Small intestine (tissue), 7 donors: ENCODE results near the gene CHRDL1. TPM values are rescaled to one million over a fixed set of nuclear protein-coding genes. Genes with fewer than 3 reads are reported as not detected.

Source experiments
- DNase-seq, 2 donors: peaks; one replicate each; pipeline versions ENCODE4 v3.0.0 to v3.0.0-alpha.2; 2013
- FAIRE-seq: peaks from 2 replicates; lab custom pipeline; 2012; peaks lifted over from hg19 to GRCh38; lab: Jason Lieb, UNC
- H3K27ac ChIP-seq, 3 donors: one replicate each; pipeline ENCODE4 v1.5.1; 2013; ENCODE audit warnings: low read length in 2 of 3, mild to moderate bottlenecking in 2 of 3, control low read depth in 1 of 3, inconsistent platforms in 1 of 3, low read depth in 1 of 3, moderate library complexity in 1 of 3
- H3K27me3 ChIP-seq, 3 donors: one replicate each; pipeline ENCODE4 v1.6.1; 2013; ENCODE audit warnings: low read length in 3 of 3, inconsistent platforms in 1 of 3; ENCODE audit not compliant: control insufficient read depth in 3 of 3, insufficient read depth in 3 of 3
- H3K36me3 ChIP-seq, 3 donors: one replicate each; pipeline ENCODE4 v1.6.1; 2013; ENCODE audit warnings: low read length in 3 of 3, inconsistent platforms in 1 of 3, low read depth in 1 of 3, mild to moderate bottlenecking in 1 of 3, moderate library complexity in 1 of 3; ENCODE audit not compliant: control insufficient read depth in 3 of 3, insufficient read depth in 2 of 3
- H3K4me1 ChIP-seq, 3 donors: one replicate each; pipeline ENCODE4 v1.6.1; 2013; ENCODE audit warnings: low read length in 2 of 3, inconsistent platforms in 1 of 3, low read depth in 1 of 3, mild to moderate bottlenecking in 1 of 3, moderate library complexity in 1 of 3; ENCODE audit not compliant: control insufficient read depth in 3 of 3, insufficient read depth in 2 of 3
- H3K4me3 ChIP-seq, 3 donors: one replicate each; pipeline ENCODE4 v1.5.1; 2013; ENCODE audit warnings: low read length in 3 of 3, control low read depth in 1 of 3, inconsistent platforms in 1 of 3, low read depth in 1 of 3, mild to moderate bottlenecking in 1 of 3, moderate library complexity in 1 of 3
- H3K9me3 ChIP-seq, 2 donors: one replicate each; pipeline ENCODE4 v1.6.1; 2013; ENCODE audit warnings: low read depth in 1 of 2, low read length in 1 of 2; ENCODE audit not compliant: control insufficient read depth in 2 of 2, insufficient read depth in 1 of 2
- WGBS, 3 donors: extraction: QIAGEN DNeasy Blood & Tissue Kit; methylation state at CpG; one replicate each; pipeline ENCODE4 v1.1.7; 2013; 5-methylcytosine and 5-hydroxymethylcytosine counted together
- polyA plus RNA-seq, 4 donors: library from polyadenylated mRNA; stranded (reverse) in 3 of 4; unstranded in 1 of 4; fragments of 200-250 nt in 3 of 4; fragments of 120-200 nt in 1 of 4; gene quantifications; one replicate each; pipeline versions ENCODE4 v1.2.1 to v1.2.3, GENCODE V29; 2013
- donor health status: healthy with polysubstance abuse.
- donor health status: control.
- donor health status: control.
- donor health status: Bipolar disorder and iron deficiency.
- donor health status: healthy.

CHRDL1 gene
- polyA plus RNA-seq, 4 donors, result 0.45 to 26.9 (median 1.1) TPM

GRCh38 chrX:110804446-110804845, 8.8 kb upstream of the CHRDL1 start:
- 57 to 79% (median 65%) methylated on average over 4 of the region's 4 CpGs for WGBS, 3 donors
- Histone ChIP-seq H3K4me3 (no peak overlapping the region), H3K27ac (no peak overlapping the region), H3K27me3 (no peaks in the 10 kb centered on the region), H3K36me3 (no peaks in the 10 kb centered on the region), H3K4me1 (no peaks in the 10 kb centered on the region), H3K9me3 (no peaks in the 10 kb centered on the region)
- FAIRE-seq, result no peak
- DNase-seq, result no peak

- H3K4me1 ChIP-seq, result no peaks in the 10 kb centered on the region
- no peak overlapping the region for H3K27ac ChIP-seq
- H3K9me3 ChIP-seq, result no peaks in the 10 kb centered on the region
- no peaks in the 10 kb centered on the region for H3K36me3 ChIP-seq
- H3K4me3 ChIP-seq, result no peak overlapping the region
- 66 to 88% (median 77%) methylated on average over 3 of the region's 3 CpGs for WGBS, 3 donors
- DNase-seq, result no peak
- no peaks in the 10 kb centered on the region for H3K27me3 ChIP-seq
- FAIRE-seq, result no peak
Observed at GRCh38 chrX:110803506-110803905, 7.9 kb upstream of the CHRDL1 start.

- DNase-seq, result no peak
- no peak for FAIRE-seq
- no peak overlapping the region for H3K27ac ChIP-seq
Observed at GRCh38 chrX:110796407-110796697, 735 bp upstream of the CHRDL1 start.

GRCh38 chrX:110794601-110795000, 1.0 kb downstream of the CHRDL1 start:
- Histone ChIP-seq H3K27me3 (peaks cover 0 to 15% (median 3%) of the 10 kb centered on the region in 3 donors), H3K4me1 (no peaks in the 10 kb centered on the region), H3K4me3 (no peak overlapping the region), H3K36me3 (no peaks in the 10 kb centered on the region), H3K27ac (no peak overlapping the region), H3K9me3 (no peaks in the 10 kb centered on the region)
- DNase-seq (no peak), FAIRE-seq (no peak)
- WGBS, 3 donors, result 65 to 78% (median 66%) methylated on average over 3 of the region's 3 CpGs

More at GRCh38 chrX:110796407-110796697, 735 bp upstream of the CHRDL1 start:
- WGBS, 3 donors, result 3 to 23% (median 21%) methylated on average over 5 of the region's 5 CpGs
- Histone ChIP-seq H3K36me3 (no peaks in the 10 kb centered on the region), H3K4me1 (no peaks in the 10 kb centered on the region), H3K4me3 (peak overlapping the region in 1 of 3 donors; percentile 30), H3K9me3 (no peaks in the 10 kb centered on the region), H3K27me3 (peaks cover 0 to 15% (median 3%) of the 10 kb centered on the region in 3 donors)

- WGBS, 3 donors, result 50 to 79% (median 60%) methylated on average over 5 of the region's 5 CpGs
- Histone ChIP-seq H3K9me3 (no peaks in the 10 kb centered on the region), H3K4me1 (no peaks in the 10 kb centered on the region), H3K4me3 (peak overlapping the region in 1 of 3 donors; percentile 15), H3K27me3 (peaks cover 0 to 11% (median 3%) of the 10 kb centered on the region in 3 donors), H3K36me3 (no peaks in the 10 kb centered on the region), H3K27ac (no peak overlapping the region)
- no peak for DNase-seq
- no peak for FAIRE-seq
Observed at GRCh38 chrX:110791071-110791470, 4.5 kb downstream of the CHRDL1 start.

- no peak for FAIRE-seq
- 80 to 91% (median 85%) methylated on average over 4 of the region's 4 CpGs for WGBS, 3 donors
- no peaks in the 10 kb centered on the region for H3K9me3 ChIP-seq
- no peaks in the 10 kb centered on the region for H3K27me3 ChIP-seq
- no peak for DNase-seq
- H3K4me3 ChIP-seq, result no peak overlapping the region
- no peaks in the 10 kb centered on the region for H3K4me1 ChIP-seq
- no peak overlapping the region for H3K27ac ChIP-seq
- no peaks in the 10 kb centered on the region for H3K36me3 ChIP-seq
Observed at GRCh38 chrX:110786486-110786885, 9.1 kb downstream of the CHRDL1 start.

GRCh38 chrX:110759785-110760184, 35.8 kb downstream of the CHRDL1 start:
- no peak for DNase-seq
- H3K4me1 ChIP-seq, result no peaks in the 10 kb centered on the region
- no peak overlapping the region for H3K4me3 ChIP-seq
- no peaks in the 10 kb centered on the region for H3K9me3 ChIP-seq
- no peaks in the 10 kb centered on the region for H3K27me3 ChIP-seq
- H3K27ac ChIP-seq, result no peak overlapping the region
- 40 to 73% (median 46%) methylated on average over 1 of the region's 1 CpG for WGBS, 3 donors
- FAIRE-seq, result no peak
- no peaks in the 10 kb centered on the region for H3K36me3 ChIP-seq

GRCh38 chrX:110758781-110759422, 36.7 kb downstream of the CHRDL1 start:
- Histone ChIP-seq H3K4me1 (no peaks in the 10 kb centered on the region), H3K9me3 (no peaks in the 10 kb centered on the region), H3K27me3 (no peaks in the 10 kb centered on the region), H3K27ac (no peak overlapping the region), H3K4me3 (no peak overlapping the region), H3K36me3 (no peaks in the 10 kb centered on the region)
- WGBS, 3 donors, result 75 to 84% (median 77%) methylated on average over 7 of the region's 7 CpGs
- no peak for DNase-seq
- no peak for FAIRE-seq

- Histone ChIP-seq H3K4me3 (no peak overlapping the region), H3K27ac (no peak overlapping the region), H3K4me1 (no peaks in the 10 kb centered on the region), H3K27me3 (no peaks in the 10 kb centered on the region), H3K9me3 (no peaks in the 10 kb centered on the region), H3K36me3 (no peaks in the 10 kb centered on the region)
- DNase-seq, result no peak
- no peak for FAIRE-seq
- WGBS, 3 donors, result 74 to 80% (median 74%) methylated on average over 3 of the region's 3 CpGs
Observed at GRCh38 chrX:110755611-110756010, 40.0 kb downstream of the CHRDL1 start.
